GM23248 (cell line): ENCODE measurements around the gene NLGN2.

ENCODE experiments used
- EZH2 ChIP-seq: fragments of 200-600 bp; sonication (generic); IDR thresholded peaks from 2 replicates; pipeline ENCODE4 v1.6.1; 2018; ENCODE audit warnings: antibody characterized with exemption, mild to moderate bottlenecking; ENCODE audit not compliant: insufficient read depth, poor library complexity, severe bottlenecking
- EZH2phosphoT487 ChIP-seq: fragments of 200-600 bp; sonication (generic); IDR thresholded peaks from 2 replicates; pipeline ENCODE4 v1.6.1; 2018; ENCODE audit warnings: antibody characterized with exemption, moderate library complexity, mild to moderate bottlenecking, low read depth; ENCODE audit not compliant: insufficient read depth

- TF ChIP-seq EZH2phosphoT487, result no peak
- TF ChIP-seq EZH2, result no peak
Observed at GRCh38 chr17:7462474-7463371, 55.1 kb downstream of the NLGN2 start.
